GM12891 (cell line): ENCODE results near the gene CRAT.

Experiments used
- DNase-seq: peaks from one replicate; pipeline ENCODE4 v3.0.0; 2011; ENCODE audit warnings: low spot score; ENCODE audit not compliant: insufficient read length
- FAIRE-seq: peaks from 2 replicates; lab custom pipeline; 2011; peaks lifted over from hg19 to GRCh38; lab: Jason Lieb, UNC
- PAX5 ChIP-seq: IDR thresholded peaks from 2 replicates; pipeline ENCODE4 v1.6.1; 2011; ENCODE audit warnings: low read length, moderate library complexity, mild to moderate bottlenecking; ENCODE audit not compliant: insufficient read depth, severe bottlenecking
- POLR2A ChIP-seq: IDR thresholded peaks from 2 replicates; pipeline ENCODE4 v1.6.1; 2011; ENCODE audit warnings: low read depth, low read length, control low read depth
- POLR2AphosphoS5 ChIP-seq: IDR thresholded peaks from 2 replicates; pipeline ENCODE4 v1.6.1; 2011; ENCODE audit warnings: low read depth, low read length, control low read depth
- POU2F2 ChIP-seq: IDR thresholded peaks from 2 replicates; pipeline ENCODE4 v1.6.1; 2011; ENCODE audit warnings: low read depth, mild to moderate bottlenecking, control low read depth, low read length, moderate library complexity
- SPI1 ChIP-seq: IDR thresholded peaks from 2 replicates; pipeline ENCODE4 v1.6.1; 2011; ENCODE audit warnings: low read depth, low read length, control low read depth
- TAF1 ChIP-seq: IDR thresholded peaks from 2 replicates; pipeline ENCODE4 v1.6.1; 2011; ENCODE audit warnings: low read depth, low read length, control low read depth

CRAT gene

GRCh38 chr9:129102791-129103594, 7.6 kb downstream of the CRAT start:
- FAIRE-seq: no peak

DNA sequence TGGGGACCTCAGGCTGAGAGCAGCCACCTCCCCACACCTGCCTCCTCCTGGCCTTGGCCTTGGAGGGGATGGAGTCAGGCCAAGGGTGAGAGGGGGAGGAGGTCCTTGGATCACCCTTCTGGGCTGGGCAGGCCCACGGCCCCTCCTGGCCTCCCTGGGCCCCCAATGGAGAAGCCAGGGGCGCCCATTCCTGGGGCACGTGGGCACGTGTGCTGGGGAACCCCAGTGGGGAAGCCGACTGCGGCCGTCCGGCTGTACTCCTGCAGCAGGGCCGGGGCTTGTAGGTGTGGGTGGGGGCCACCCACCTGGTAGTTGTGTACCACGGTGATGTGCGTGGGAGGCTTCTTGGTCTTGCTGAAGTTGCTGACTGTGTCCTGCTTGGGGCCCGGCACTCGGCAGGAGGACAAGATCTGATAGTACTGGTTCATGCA, 8.5 kb downstream of the CRAT start:
- FAIRE-seq: no peak
- no peak for DNase-seq
- no peak for TF ChIP-seq POU2F2
- no peak for TF ChIP-seq SPI1
- no peak for TF ChIP-seq TAF1
- TF ChIP-seq POLR2AphosphoS5: no peak
- TF ChIP-seq PAX5: no peak
- no peak for TF ChIP-seq POLR2A

More at GRCh38 chr9:129102791-129103594, 7.6 kb downstream of the CRAT start:
- DNase-seq: no peak
- no peak for TF ChIP-seq PAX5
- no peak for TF ChIP-seq SPI1
- TF ChIP-seq POU2F2: no peak
- no peak for TF ChIP-seq POLR2A
- no peak for TF ChIP-seq TAF1
- no peak for TF ChIP-seq POLR2AphosphoS5

GRCh38 chr9:129101279-129101678, 9.3 kb downstream of the CRAT start:
- no peak for DNase-seq
- TF ChIP-seq TAF1: no peak
- FAIRE-seq: no peak

DNA sequence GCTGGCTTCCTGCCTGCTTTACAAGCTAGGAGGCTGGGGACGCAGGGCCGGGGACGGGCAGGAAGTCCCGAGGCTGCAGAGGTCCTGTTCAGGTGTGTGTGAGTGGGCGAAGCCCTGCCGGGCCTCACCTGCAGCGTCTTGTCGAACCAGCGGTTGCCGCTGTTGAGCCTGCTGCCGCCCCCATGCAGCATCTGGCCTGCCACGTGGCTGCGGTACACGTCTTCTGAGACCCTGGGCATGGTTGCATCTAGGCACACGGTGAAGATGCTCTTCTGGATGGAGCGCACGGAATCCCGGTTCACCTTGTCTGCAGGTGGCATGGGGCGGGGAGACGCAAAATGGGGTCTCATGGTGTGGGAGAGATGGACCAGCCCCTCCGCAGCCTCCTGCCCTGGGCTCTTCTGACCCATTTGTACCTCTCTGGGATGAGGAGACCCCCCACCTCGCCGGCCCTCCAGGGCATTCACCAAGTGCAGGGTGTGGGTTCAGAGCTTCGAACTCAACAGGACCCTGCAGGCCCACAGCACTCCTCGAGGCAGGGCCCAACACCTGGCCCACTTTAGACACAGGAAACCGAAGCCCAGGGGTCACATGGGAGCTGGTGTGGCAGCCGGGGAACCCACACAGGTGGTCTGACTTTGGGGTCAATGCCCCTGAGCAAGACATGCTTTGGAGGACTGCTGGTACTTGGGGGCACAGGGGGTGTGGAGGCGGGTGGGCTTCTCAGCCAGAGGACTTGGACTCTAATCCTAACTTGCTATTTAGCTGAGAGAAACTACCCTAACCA, 10.0 kb downstream of the CRAT start:
- no peak for TF ChIP-seq PAX5
- no peak for TF ChIP-seq POLR2AphosphoS5
- TF ChIP-seq TAF1: no peak
- no peak for TF ChIP-seq SPI1
- TF ChIP-seq POLR2A: no peak
- no peak for TF ChIP-seq POU2F2
- DNase-seq (no peak), FAIRE-seq (no peak)

DNA sequence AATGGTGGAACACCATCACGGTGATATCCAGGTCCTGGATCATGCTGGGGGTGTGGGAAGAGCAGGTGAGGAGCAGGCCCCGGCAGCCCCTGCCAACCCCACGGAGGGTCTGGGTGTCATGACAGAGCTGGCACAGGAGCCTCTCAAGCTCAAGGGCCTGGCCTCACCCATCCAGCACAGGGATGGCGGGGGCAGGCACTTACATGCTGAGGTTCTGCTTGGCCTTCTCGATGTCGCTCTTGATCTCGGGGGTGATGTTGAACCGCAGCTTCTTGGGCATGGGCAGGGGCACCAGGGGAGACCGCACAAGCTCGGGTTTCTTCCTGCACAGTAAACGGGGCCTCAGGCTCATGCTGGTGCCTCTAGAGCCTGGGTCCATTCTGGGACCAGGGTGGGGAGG, 12.3 kb downstream of the CRAT start:
- DNase-seq (no peak), FAIRE-seq (no peak)
- no peak for TF ChIP-seq TAF1
- no peak for TF ChIP-seq SPI1

DNA sequence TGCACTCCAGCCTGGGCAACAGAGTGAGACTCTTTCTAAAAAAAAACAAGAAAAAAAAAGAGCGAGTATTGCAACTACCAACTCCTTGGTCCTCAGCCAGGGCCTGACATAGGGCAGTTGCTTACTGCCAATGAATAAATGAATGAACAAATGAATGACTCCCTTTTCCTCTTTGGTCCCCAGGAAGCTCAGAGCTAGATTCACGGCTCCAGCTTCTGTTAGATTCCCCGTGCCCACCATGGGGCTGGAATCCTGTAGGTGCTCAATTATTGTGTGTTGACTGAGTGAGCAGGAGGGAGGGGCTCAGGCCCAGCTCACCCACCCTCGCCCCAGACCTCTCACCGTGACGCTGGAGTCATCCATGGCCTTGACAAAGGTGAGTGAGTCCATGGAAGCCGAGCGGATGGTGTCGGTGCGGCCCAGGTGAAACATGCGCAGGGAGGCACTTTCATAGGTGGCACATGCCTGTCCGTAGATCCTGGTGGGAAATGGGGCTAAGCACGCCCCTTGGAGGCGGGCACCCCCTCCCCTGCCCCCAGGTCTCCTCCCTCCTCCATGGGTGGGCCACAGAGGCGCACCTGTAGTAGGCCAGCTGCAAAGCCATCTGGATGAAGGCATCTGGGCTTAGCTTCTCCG, 12.8 kb downstream of the CRAT start:
- FAIRE-seq: no peak
- TF ChIP-seq TAF1 (no peak), PAX5 (no peak), POLR2AphosphoS5 (no peak), SPI1 (no peak), POU2F2 (no peak), POLR2A (no peak)
- no peak for DNase-seq

DNA sequence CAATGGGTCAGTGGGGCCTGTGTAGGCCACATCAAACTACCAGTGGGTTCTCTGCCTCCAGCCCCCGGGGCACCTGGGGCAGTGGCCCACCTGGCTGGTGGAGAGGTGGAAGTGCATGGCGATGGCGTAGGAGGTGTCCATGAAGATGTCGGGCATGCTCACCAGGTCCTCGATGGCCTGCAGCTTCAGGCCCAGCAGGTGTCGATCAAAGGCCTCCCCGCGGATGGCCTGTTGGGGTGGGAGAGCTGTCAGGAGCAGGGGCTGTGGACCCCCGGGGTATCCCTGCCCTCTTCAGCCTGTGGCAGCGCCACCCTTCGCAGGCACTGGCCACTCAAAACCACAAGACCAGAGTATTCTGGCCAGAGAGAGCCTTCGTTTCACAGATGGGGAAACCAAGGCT, 14.7 kb downstream of the CRAT start:
- FAIRE-seq (no peak), DNase-seq (no peak)
- TF ChIP-seq POLR2AphosphoS5: no peak
- TF ChIP-seq PAX5: no peak
- no peak for TF ChIP-seq TAF1
- no peak for TF ChIP-seq SPI1
- TF ChIP-seq POU2F2: no peak
- no peak for TF ChIP-seq POLR2A

DNA sequence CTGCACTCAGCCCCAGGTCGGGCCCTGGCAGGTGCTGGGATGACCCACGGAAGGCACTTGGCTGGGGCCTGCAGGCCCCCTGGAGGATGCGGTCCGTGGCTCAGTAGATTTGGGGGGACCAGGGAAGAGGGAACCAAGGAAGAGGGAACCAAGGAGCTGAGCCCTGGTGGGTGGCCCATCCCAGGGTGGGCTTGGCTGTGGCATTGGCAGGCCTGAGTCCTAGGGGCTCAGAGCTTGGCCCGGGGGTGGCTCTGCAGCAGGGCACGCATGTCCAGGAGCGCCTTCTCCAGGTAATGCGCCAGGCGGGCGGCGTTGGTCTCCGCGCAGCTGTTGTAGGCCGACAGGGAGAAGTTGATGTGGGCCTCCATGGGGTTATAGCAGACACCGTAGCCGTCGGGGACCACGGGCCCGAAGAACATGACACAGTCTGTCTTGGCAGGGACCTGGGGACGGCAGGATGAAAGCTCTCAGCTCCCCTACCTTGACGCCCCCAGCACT, 15.4 kb downstream of the CRAT start:
- no peak for FAIRE-seq
- TF ChIP-seq SPI1 (no peak), POLR2A (no peak), POU2F2 (no peak), POLR2AphosphoS5 (no peak), TAF1 (no peak), PAX5 (no peak)

GRCh38 chr9:129094387-129095169, 16.0 kb downstream of the CRAT start:
- FAIRE-seq (no peak), DNase-seq (no peak)
- TF ChIP-seq POU2F2 (no peak), POLR2AphosphoS5 (no peak), TAF1 (no peak), POLR2A (no peak), PAX5 (no peak), SPI1 (no peak)

More for the DNA sequence above, 15.4 kb downstream of the CRAT start:
- no peak for DNase-seq
